Neural cell (in vitro differentiated cells): ENCODE measurements around the gene C16orf54. TPM values are rescaled to one million over a fixed set of nuclear protein-coding genes. Genes with fewer than 3 reads are reported as not detected.

Source experiments
- H2AFZ ChIP-seq: fragments of 200-600, 300-800 bp; sonication (generic), shearing (Covaris generic); 2 replicates; pipeline ENCODE4 v1.6.0; 2014; ENCODE audit warnings: low read depth, mild to moderate bottlenecking, antibody characterized with exemption, low read length, moderate library complexity
- H3F3A ChIP-seq: fragments of 200-600 bp; shearing (Covaris generic); 2 replicates; pipeline ENCODE4 v1.6.1; 2016; ENCODE audit warnings: mild to moderate bottlenecking, moderate library complexity, mixed read lengths, antibody characterized with exemption, low read length; ENCODE audit not compliant: insufficient read depth, poor library complexity, severe bottlenecking
- H3K27ac ChIP-seq: fragments of 200-600, 300-800 bp; sonication (generic), shearing (Covaris generic); 2 replicates; pipeline ENCODE4 v1.5.1; 2014; ENCODE audit warnings: mild to moderate bottlenecking, low read length, moderate library complexity
- H3K27me3 ChIP-seq: fragments of 300-800, 200-600 bp; sonication (generic), shearing (Covaris generic); 2 replicates; pipeline ENCODE4 v1.6.0; 2014; ENCODE audit warnings: mild to moderate bottlenecking, low read depth, low read length, moderate library complexity; ENCODE audit not compliant: insufficient read depth
- H3K36me3 ChIP-seq: fragments of 300-800, 200-600 bp; sonication (generic), shearing (Covaris generic); 2 replicates; pipeline ENCODE4 v1.5.1; 2014; ENCODE audit warnings: mild to moderate bottlenecking, antibody characterized with exemption, low read length, moderate library complexity; ENCODE audit not compliant: insufficient read depth
- H3K4me2 ChIP-seq: fragments of 300-800, 200-600 bp; sonication (generic), shearing (Covaris generic); 2 replicates; pipeline ENCODE4 v1.6.0; 2014; ENCODE audit warnings: mild to moderate bottlenecking, low read length
- H3K4me3 ChIP-seq: fragments of 300-800, 200-600 bp; sonication (generic), shearing (Covaris generic); 2 replicates; pipeline ENCODE4 v1.5.1; 2014; ENCODE audit warnings: mild to moderate bottlenecking, low read length, moderate library complexity
- H3K79me2 ChIP-seq: fragments of 200-600 bp; shearing (Covaris generic); replicated peaks from 2 replicates; pipeline ENCODE4 v1.6.0; 2014; ENCODE audit warnings: mild to moderate bottlenecking, low read length, moderate library complexity; ENCODE audit not compliant: insufficient read depth
- H3K9ac ChIP-seq: fragments of 300-800, 200-600 bp; sonication (generic), shearing (Covaris generic); 2 replicates; pipeline ENCODE4 v1.6.1; 2016; ENCODE audit warnings: mild to moderate bottlenecking, low read length, mixed read lengths
- H3K9me2 ChIP-seq: fragments of 200-600 bp; shearing (Covaris generic); 2 replicates; pipeline ENCODE4 v1.6.1; 2016; ENCODE audit warnings: mild to moderate bottlenecking, low read length, mixed read lengths; ENCODE audit not compliant: insufficient read depth
- H3K9me3 ChIP-seq: fragments of 200-600, 300-800 bp; sonication (generic), shearing (Covaris generic); 2 replicates; pipeline ENCODE4 v1.6.1; 2016; ENCODE audit warnings: mild to moderate bottlenecking, mixed run types, low read length, moderate library complexity, mixed read lengths
- H4K20me1 ChIP-seq: fragments of 200-600 bp; shearing (Covaris generic); 2 replicates; pipeline ENCODE4 v1.6.1; 2016; ENCODE audit warnings: mild to moderate bottlenecking, mixed run types; ENCODE audit not compliant: insufficient read depth
- EP300 ChIP-seq: fragments of 450-650 bp; conservative IDR thresholded peaks from 2 replicates; pipeline ENCODE4 v1.6.1; 2014; ENCODE audit warnings: antibody characterized with exemption, mild to moderate bottlenecking, moderate library complexity; ENCODE audit not compliant: poor library complexity, severe bottlenecking
- EZH2 ChIP-seq: fragments of 200-600, 300-800 bp; shearing (Covaris generic), sonication (generic); IDR thresholded peaks from 2 replicates; pipeline ENCODE4 v1.6.1; 2014; ENCODE audit warnings: antibody characterized with exemption, low read length, borderline replicate concordance, mild to moderate bottlenecking; ENCODE audit not compliant: insufficient read depth, poor library complexity, severe bottlenecking
- MXI1 ChIP-seq: fragments of 450-650 bp; conservative IDR thresholded peaks from 2 replicates; pipeline ENCODE4 v1.6.1; 2014; ENCODE audit warnings: antibody characterized with exemption, mild to moderate bottlenecking; ENCODE audit not compliant: poor library complexity, severe bottlenecking
- POLR2AphosphoS5 ChIP-seq: IDR thresholded peaks from 2 replicates; pipeline ENCODE4 v1.6.1; 2012
- RAD21 ChIP-seq: fragments of 450-650 bp; conservative IDR thresholded peaks from 2 replicates; pipeline ENCODE4 v1.6.1; 2014; ENCODE audit warnings: antibody characterized with exemption, mild to moderate bottlenecking, moderate library complexity
- REST ChIP-seq: IDR thresholded peaks from 2 replicates; pipeline ENCODE4 v1.6.1; 2012; ENCODE audit warnings: borderline replicate concordance
- SMC3 ChIP-seq: fragments of 450-650 bp; conservative IDR thresholded peaks from 2 replicates; pipeline ENCODE4 v1.6.1; 2014; ENCODE audit warnings: antibody characterized with exemption, mild to moderate bottlenecking, moderate library complexity; ENCODE audit not compliant: poor library complexity
- TAF1 ChIP-seq: IDR thresholded peaks from 2 replicates; pipeline ENCODE4 v1.6.1; 2012; ENCODE audit warnings: low read depth
- polyA plus RNA-seq: library from polyadenylated mRNA; depleted of rRNA; stranded (reverse); fragments of >200 nt; gene quantifications from 2 replicates; pipeline ENCODE4 v1.2.3, GENCODE V29; 2014
- TF ChIP-seq, protein P1 (sequence below): fragments of 450-650 bp; IDR thresholded peaks from 2 replicates; pipeline ENCODE4 v1.5.1; 2014; ENCODE audit warnings: antibody characterized with exemption, mild to moderate bottlenecking, moderate library complexity; ENCODE audit not compliant: poor library complexity, severe bottlenecking

The C16orf54 gene
- polyA plus RNA-seq, 1 donor from 2014 or later, result not detected

GRCh38 chr16:29743827-29744531, 1.8 kb downstream of the C16orf54 start:
- Histone ChIP-seq H3K9me3 (no peaks in the 10 kb centered on the region), H2AFZ (no peak overlapping the region), H3K4me2 (no peak overlapping the region), H3K27me3 (no peaks in the 10 kb centered on the region), H3F3A (no peaks in the 10 kb centered on the region), H3K36me3 (no peaks in the 10 kb centered on the region), H3K79me2 (no peaks in the 10 kb centered on the region), H3K27ac (no peak overlapping the region), H3K9me2 (no peaks in the 10 kb centered on the region), H3K9ac (no peak overlapping the region), H4K20me1 (no peaks in the 10 kb centered on the region), H3K4me3 (no peak overlapping the region)
- TF ChIP-seq EP300, result no peak
- no peak for TF ChIP-seq MXI1
- no peak for TF ChIP-seq REST
- TF ChIP-seq, protein P1, sequence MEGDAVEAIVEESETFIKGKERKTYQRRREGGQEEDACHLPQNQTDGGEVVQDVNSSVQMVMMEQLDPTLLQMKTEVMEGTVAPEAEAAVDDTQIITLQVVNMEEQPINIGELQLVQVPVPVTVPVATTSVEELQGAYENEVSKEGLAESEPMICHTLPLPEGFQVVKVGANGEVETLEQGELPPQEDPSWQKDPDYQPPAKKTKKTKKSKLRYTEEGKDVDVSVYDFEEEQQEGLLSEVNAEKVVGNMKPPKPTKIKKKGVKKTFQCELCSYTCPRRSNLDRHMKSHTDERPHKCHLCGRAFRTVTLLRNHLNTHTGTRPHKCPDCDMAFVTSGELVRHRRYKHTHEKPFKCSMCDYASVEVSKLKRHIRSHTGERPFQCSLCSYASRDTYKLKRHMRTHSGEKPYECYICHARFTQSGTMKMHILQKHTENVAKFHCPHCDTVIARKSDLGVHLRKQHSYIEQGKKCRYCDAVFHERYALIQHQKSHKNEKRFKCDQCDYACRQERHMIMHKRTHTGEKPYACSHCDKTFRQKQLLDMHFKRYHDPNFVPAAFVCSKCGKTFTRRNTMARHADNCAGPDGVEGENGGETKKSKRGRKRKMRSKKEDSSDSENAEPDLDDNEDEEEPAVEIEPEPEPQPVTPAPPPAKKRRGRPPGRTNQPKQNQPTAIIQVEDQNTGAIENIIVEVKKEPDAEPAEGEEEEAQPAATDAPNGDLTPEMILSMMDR, result no peak
- no peak for TF ChIP-seq EZH2
- TF ChIP-seq RAD21, result no peak
- no peak for TF ChIP-seq TAF1
- no peak for TF ChIP-seq POLR2AphosphoS5
- TF ChIP-seq SMC3, result no peak

DNA sequence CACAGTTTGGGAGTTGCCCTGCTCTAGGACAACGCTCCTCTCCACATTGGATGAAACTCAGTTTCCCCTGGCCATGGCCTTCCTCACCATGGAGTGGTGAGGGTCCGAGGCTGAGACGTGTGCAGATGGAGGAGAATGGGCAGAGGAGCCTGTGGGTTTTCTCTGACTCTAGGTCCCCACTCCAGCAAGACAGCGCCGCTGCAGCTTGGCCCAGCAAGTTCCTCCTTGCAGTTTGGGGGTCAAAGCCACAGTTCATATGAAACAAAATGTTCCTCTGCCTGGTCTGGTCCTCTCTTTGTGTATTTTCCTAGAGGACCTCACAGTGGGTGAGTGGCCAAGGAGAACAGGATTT, 2.3 kb downstream of the C16orf54 start:
- Histone ChIP-seq H3K4me2 (no peak overlapping the region), H3K9me2 (no peaks in the 10 kb centered on the region), H3K36me3 (no peaks in the 10 kb centered on the region), H3K9me3 (no peaks in the 10 kb centered on the region), H2AFZ (no peak overlapping the region), H3K4me3 (no peak overlapping the region), H3K27ac (no peak overlapping the region), H3F3A (no peaks in the 10 kb centered on the region), H4K20me1 (no peaks in the 10 kb centered on the region), H3K79me2 (no peaks in the 10 kb centered on the region), H3K27me3 (no peaks in the 10 kb centered on the region), H3K9ac (no peak overlapping the region)
- TF ChIP-seq SMC3 (no peak), EZH2 (no peak), REST (no peak), MXI1 (no peak), POLR2AphosphoS5 (no peak), EP300 (no peak), TAF1 (no peak), RAD21 (no peak)
- TF ChIP-seq, protein P1, result no peak
